ENCODE results near the gene CCNH.

The CCNH gene

GRCh38 chr5:87405472-87406155 is 7.1 kb downstream of the CCNH start:
- TF ChIP-seq CTCF (IDR thresholded peaks at IDR 0.05; ENCODE audit: low read depth, low read length, missing control alignments), result no peak
- H3K4me3 ChIP-seq (ENCODE audit: low read depth, low read length), result no peak overlapping the region
- no peak for DNase-seq (ENCODE audit: low read depth)

- DNase-seq (ENCODE audit: low read depth), result no peak
- H3K4me3 ChIP-seq (ENCODE audit: low read depth, low read length), result no peak overlapping the region
- TF ChIP-seq CTCF (IDR thresholded peaks at IDR 0.05; ENCODE audit: low read depth, low read length, missing control alignments), result no peak
These were observed 8.4 kb downstream of the CCNH start for GRCh38 chr5:87404359-87404758.

GRCh38 chr5:87403899-87404298 is 8.8 kb downstream of the CCNH start:
- DNase-seq (ENCODE audit: low read depth), result no peak
- H3K4me3 ChIP-seq (ENCODE audit: low read depth, low read length), result no peak overlapping the region
- TF ChIP-seq CTCF (IDR thresholded peaks at IDR 0.05; ENCODE audit: low read depth, low read length, missing control alignments), result no peak

GRCh38 chr5:87403409-87403808 is 9.3 kb downstream of the CCNH start:
- no peak overlapping the region for H3K4me3 ChIP-seq (ENCODE audit: low read depth, low read length)
- no peak for DNase-seq (ENCODE audit: low read depth)
- no peak for TF ChIP-seq CTCF (IDR thresholded peaks at IDR 0.05; ENCODE audit: low read depth, low read length, missing control alignments)

GRCh38 chr5:87401626-87402025 is 11.1 kb downstream of the CCNH start:
- TF ChIP-seq CTCF (IDR thresholded peaks at IDR 0.05; ENCODE audit: low read depth, low read length, missing control alignments), result no peak
- H3K4me3 ChIP-seq (ENCODE audit: low read depth, low read length), result no peak overlapping the region
- no peak for DNase-seq (ENCODE audit: low read depth)

GRCh38 chr5:87400305-87400899 is 12.3 kb downstream of the CCNH start:
- DNase-seq (ENCODE audit: low read depth), result no peak
- no peak overlapping the region for H3K4me3 ChIP-seq (ENCODE audit: low read depth, low read length)
- TF ChIP-seq CTCF (IDR thresholded peaks at IDR 0.05; ENCODE audit: low read depth, low read length, missing control alignments), result peak; percentile 47

- H3K4me3 ChIP-seq (ENCODE audit: low read depth, low read length), result no peak overlapping the region
- no peak for DNase-seq (ENCODE audit: low read depth)
- no peak for TF ChIP-seq CTCF (IDR thresholded peaks at IDR 0.05; ENCODE audit: low read depth, low read length, missing control alignments)
These were observed 13.0 kb downstream of the CCNH start for GRCh38 chr5:87399720-87400119.

Data from GM12864 (cell line).